HG02798 (cell line): ENCODE data around the gene FHOD3.
"Not testable (repeated sequence)": the region's sequence is repeated elsewhere in the genome, so short reads cannot be mapped to it uniquely, and the experiment has no call there.

Source experiments
- ATAC-seq: cut with Tn5 transposase; IDR thresholded peaks from one replicate; pipeline ENCODE4 v1.9.1; 2021; ENCODE audit warnings: mild to moderate bottlenecking; ENCODE audit not compliant: unreplicated experiment, poor library complexity

The FHOD3 gene

GRCh38 chr18:36461551-36461987 is 164.1 kb downstream of the FHOD3 start:
- no peak for ATAC-seq

- ATAC-seq: not testable (repeated sequence)
These were observed 166.0 kb downstream of the FHOD3 start for GRCh38 chr18:36463516-36463915.

- no peak for ATAC-seq
These were observed 166.7 kb downstream of the FHOD3 start for GRCh38 chr18:36464126-36464651.

- no peak for ATAC-seq
These were observed 167.8 kb downstream of the FHOD3 start for GRCh38 chr18:36465276-36465675.

- ATAC-seq: no peak
These were observed 168.5 kb downstream of the FHOD3 start for GRCh38 chr18:36465970-36466369.

GRCh38 chr18:36467614-36468013 is 170.1 kb downstream of the FHOD3 start:
- ATAC-seq: no peak

GRCh38 chr18:36468161-36468560 is 170.6 kb downstream of the FHOD3 start:
- ATAC-seq: no peak

- ATAC-seq: no peak
These were observed 171.9 kb downstream of the FHOD3 start for GRCh38 chr18:36469461-36469860.

- ATAC-seq: no peak
These were observed 173.4 kb downstream of the FHOD3 start for GRCh38 chr18:36470896-36471295.

- no peak for ATAC-seq
These were observed 173.9 kb downstream of the FHOD3 start for GRCh38 chr18:36471393-36471792.

- ATAC-seq: no peak
These were observed 178.9 kb downstream of the FHOD3 start for GRCh38 chr18:36476433-36476832.

GRCh38 chr18:36477776-36478175 is 180.3 kb downstream of the FHOD3 start:
- ATAC-seq: no peak

GRCh38 chr18:36481201-36481657 is 183.7 kb downstream of the FHOD3 start:
- ATAC-seq: no peak

- ATAC-seq: no peak
These were observed 184.4 kb downstream of the FHOD3 start for GRCh38 chr18:36481935-36482334.

- no peak for ATAC-seq
These were observed 187.1 kb downstream of the FHOD3 start for GRCh38 chr18:36484591-36484990.

- no peak for ATAC-seq
These were observed 188.3 kb downstream of the FHOD3 start for GRCh38 chr18:36485772-36486171.

GRCh38 chr18:36488131-36488530 is 190.6 kb downstream of the FHOD3 start:
- ATAC-seq: no peak

- ATAC-seq: no peak
These were observed 193.4 kb downstream of the FHOD3 start for GRCh38 chr18:36490897-36491296.

GRCh38 chr18:36492604-36493329 is 195.3 kb downstream of the FHOD3 start:
- no peak for ATAC-seq

GRCh38 chr18:36493349-36494159 is 196.0 kb downstream of the FHOD3 start:
- no peak for ATAC-seq

GRCh38 chr18:36494160-36494437 is 196.6 kb downstream of the FHOD3 start:
- no peak for ATAC-seq
